C1 segment of cervical spinal cord (tissue), 14 donors: ENCODE measurements around the gene ASS1.
A peak's percentile ranks its signal among the peaks of the same experiment; 100 is the strongest.

ENCODE experiments used
- DNase-seq, 14 donors: peaks; one replicate each; lab custom pipeline; 2025; lab: John Stamatoyannopoulos, UW

Gene ASS1

DNA sequence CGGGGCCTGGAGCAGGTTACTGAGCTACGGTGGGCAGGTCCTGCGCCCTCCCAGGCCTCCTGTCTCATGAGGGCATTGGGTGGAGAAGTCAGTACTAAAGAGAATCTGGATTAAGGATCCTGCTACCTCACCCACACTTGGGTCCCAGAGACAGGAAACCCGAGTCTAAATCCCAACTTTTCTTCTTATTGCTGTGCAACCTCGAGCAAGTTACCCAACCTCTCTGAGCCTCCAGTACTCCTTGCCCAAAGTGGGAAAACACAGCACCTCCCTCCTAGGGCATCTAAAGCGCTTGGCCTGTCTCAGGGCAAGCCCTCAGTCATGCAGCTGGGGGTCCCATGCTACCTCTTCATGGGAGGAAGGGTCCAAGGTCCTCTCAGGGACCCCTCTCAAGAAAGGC, 28.2 kb downstream of the ASS1 start:
- DNase-seq, result no peak

DNA sequence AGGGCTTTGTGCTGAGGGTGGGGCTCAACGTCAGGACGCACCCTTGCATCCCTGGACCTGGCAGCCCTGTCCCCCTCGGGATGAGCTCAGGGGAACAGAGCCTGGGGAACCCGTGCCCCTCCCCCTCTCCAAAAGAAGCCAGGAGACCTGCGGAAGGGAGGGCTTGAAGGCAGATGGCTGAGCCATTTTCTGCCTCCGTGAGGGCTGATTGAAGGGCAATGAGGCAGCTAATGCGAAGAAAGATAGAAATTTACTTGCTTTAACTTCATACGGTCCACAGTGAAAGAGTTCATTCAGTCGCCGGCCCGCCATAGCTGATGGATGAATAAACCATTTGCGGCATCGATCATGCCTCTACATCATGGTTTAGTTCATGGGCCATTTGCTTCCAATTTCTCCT, 28.8 kb downstream of the ASS1 start:
- no peak for DNase-seq

DNA sequence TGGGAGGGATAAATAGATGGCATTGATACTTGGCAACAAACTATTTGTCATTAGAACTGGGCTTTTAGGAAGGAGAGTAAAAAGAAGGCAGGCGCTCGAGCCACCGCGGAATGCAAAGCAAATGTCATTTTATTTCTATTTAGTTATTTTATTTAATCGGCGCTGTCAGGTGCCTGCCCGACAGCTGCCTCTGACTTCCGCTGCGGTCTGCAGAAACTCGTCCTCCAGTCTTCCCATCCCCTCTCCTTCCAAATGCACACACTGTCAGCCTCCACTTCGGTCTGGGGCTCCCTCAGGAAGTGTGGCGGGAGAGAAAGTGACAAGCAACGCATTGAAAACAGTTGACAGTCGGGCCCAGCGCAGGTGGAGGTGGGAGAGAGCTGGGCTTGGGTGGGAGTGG, 29.3 kb downstream of the ASS1 start:
- DNase-seq, result no peak

DNA sequence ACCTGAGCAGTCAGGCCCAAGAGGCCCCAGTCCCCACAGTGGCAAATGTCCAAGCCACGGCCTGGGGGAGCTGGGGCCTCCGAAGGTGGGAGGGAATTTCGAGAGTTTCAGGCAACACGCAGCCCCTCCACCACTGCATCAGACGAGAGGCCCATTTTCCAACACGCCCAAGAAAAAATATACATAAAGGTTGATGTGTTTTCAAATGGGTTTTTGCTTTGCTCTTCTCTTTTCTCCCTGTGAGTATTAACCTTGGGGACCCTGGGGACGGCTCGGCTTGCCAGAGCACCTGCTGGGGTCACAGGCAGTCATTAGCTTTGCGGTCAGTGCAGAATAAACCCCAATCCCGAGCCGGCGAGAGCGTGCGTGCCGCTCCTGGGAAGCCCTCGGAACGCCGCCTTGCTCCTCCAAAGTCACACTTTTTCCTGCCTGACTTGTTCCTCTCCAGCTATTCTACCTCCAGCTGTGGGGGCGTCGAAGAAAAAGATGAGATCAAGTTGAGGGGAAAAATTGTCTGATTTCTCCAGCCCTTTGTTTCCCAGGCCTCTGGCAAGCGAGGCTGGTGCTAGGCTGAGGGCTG, 31.5 kb downstream of the ASS1 start:
- no peak for DNase-seq

DNA sequence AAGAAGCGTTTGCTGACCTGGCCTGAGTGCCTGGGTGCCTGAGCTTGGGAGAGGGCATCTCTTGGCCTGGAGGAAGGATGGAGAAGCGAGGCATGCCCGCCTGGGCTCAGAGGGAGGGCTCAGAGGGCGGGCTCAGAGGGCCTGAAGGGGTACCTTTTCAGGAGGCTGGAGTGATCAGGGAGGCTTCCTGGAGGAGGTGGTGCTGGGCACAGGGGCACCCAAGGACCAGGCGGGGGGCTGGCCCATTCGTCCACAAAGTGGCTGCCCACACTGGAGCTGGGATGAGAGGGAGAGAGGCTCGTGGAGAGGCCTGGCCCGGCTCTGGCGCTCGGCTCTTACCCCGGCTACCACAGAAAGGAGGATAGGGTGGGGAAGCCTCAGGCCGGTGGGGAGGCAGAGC, 32.8 kb downstream of the ASS1 start:
- no peak for DNase-seq

DNA sequence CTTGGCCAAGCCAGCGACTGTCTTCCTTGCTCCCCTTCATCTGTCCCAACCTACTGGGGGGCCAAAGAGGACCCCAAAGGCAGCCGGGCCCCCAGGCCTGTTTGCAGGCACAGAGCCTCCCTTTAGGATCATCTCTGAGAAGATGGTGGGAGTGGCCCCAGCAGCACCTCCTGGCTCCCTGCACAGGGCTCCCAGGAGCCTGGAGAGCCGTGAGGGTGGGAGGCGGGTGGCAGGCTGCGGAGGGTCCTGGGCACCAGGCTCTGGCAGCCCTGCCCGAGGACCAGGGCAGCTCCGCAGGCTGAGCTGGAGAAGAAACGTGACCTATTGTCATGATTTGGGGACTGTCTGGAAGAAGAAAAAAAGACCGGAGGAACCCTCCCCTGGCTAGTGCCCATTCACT, 33.4 kb downstream of the ASS1 start:
- no peak for DNase-seq

DNA sequence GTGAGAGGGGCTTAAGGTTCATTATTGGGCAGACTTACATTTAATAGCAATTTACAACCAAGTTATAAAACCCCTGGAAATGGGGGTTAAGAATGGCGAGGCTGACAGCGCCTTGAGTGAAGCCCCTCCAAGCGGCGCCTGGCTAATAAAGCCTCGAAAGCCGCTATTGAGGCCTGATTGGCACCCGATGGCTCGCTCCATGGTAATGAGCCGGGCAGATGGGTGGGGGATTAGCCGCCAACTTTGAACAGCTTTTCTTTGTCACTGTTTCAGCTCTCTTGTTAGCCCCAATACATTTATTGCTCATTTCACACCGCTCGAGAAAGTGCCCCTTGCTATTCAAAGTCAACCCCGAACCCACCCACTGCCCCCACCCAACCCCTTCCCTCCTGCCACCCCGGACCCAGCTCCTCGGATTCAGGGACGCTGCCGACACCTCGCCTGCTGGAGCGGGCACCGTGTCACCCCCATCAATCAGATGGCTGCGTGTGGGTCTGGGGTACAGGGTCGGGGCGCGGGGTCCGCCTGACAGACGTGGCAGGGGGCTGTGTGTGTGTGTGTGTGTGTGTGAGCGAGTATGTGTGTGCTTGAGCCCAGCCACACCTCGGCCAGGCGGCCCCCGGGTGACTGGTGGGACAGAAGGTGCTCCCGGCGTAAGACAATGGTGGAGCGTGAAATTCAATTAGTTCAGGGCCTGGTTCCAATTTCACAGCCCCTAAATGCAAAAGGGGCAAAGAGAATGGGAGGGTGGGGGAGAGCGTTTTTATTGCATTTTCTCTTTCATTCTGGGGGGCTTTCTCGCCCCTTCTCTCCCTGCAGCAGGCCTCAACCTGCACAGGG, 34.2 kb downstream of the ASS1 start:
- no peak for DNase-seq

DNA sequence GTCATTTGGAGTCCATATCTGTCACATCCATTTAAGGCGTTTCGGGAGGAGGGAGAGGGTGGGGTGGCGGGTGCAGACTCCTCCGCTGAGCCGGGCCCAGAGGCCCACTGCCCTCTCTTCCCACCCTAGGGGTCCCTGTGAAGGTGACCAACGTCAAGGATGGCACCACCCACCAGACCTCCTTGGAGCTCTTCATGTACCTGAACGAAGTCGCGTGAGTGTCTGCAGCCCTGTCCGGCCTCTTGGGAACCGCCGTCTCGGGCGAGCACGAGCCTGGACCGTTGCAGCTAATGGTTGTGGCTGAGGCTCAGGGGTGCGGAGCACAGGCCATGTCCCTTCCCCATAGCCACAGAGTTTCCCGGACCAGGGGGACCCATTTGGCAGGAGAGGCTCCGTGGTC, 34.8 kb downstream of the ASS1 start:
- no peak for DNase-seq

DNA sequence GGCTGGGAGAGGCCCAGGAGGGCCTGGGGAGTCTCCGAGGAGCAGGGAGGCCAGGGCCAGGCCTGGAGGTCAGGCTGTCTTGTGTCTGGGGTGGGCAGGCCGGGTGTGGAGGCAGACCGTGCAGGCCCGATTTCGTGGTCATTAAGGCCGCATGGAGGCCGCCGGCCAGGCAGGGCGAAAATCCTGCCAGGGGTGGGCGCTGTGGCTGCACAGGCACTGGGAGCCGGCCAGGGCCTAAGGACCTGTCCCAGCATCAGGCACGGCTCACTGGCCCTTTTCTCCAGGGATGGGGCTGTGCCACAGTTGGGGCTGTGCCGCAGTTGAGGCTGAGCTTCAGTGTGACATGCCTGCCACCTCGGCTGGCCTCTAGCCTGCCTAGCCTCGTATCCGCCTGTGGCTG, 35.9 kb downstream of the ASS1 start:
- peak in 5 of 14 donors; percentile 11 to 62 (median 19) for DNase-seq

DNA sequence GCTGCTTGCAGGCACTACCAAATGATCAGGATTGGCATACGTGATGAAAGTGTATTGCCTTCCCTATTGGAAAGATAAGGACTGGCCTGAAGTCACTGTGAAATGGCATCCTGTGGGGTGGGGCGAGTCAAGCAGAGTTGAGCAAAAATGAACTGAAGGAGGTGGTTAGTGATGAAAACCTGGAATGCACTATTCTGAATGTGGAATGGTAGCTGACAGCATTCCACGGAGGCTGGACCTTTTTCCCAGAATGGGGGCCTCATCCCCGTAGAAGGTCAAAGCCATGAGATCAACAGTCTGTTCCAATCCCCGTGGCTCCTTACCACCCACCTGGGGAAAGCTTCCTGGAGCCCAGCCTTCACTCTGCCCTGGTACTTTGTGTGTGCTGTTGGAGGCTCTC, 37.7 kb downstream of the ASS1 start:
- no peak for DNase-seq

DNA sequence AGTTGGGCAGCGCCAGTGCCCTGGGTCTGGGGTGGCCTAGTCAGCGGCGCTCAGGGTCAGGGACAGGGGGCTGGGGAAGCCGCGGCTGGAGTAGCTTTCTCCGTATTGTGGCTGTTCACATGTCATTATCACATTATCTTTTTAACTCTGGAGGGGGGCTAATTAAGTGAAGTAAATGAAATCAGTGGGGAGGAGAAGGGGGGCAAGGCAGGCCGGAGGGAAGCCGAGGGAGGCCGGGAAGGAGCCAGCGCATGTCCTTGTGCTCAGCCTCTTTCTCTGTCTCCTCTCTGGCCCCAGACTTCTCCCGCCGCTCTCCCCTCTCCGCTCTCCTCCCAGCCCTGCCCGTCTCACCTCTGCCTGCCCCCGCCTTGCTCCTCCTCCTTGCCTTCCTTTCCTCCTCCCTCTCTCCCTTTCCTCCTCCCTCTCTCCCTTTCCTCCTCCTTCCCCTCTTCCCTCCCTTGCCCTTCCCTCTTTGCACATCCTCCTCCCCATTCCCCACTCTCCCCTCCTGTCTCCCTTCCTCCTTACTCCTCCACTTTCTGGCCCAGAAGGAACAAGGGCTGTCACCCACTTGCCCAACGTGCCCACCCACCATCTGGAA, 38.7 kb downstream of the ASS1 start:
- no peak for DNase-seq

DNA sequence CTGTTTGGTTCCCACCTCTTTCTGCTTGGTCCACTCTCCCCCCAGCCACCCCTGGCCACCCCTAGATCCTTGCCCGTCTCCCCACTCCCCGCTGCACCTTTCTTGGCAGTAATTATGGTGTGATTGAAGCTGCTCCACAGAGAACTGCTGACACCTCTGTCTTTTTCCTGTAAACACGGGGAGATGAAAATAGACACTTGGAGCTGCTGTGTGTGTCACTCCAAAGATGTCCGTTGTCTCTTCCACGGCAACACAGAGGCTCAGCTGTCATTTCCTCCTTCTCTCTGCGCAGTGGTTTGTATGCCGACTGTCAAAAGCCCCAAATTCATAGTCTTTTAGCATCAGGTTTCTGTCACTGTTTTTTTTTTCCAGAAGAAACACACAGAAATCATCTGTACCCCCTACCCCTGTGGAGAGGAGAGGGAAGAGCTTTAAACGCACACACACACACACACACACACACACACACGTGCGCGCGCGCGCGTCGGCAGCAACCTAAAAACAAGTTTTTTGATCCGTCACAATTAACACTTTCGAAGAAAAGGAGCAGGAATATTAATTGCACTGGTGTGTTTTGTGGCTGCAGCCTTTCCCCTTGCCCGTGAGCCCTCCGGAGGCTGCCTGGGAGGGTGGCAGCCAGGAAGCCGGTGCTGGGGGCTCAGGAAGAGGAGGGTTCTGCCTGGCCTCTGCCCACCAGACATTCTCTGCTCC, 39.8 kb downstream of the ASS1 start:
- no peak for DNase-seq

DNA sequence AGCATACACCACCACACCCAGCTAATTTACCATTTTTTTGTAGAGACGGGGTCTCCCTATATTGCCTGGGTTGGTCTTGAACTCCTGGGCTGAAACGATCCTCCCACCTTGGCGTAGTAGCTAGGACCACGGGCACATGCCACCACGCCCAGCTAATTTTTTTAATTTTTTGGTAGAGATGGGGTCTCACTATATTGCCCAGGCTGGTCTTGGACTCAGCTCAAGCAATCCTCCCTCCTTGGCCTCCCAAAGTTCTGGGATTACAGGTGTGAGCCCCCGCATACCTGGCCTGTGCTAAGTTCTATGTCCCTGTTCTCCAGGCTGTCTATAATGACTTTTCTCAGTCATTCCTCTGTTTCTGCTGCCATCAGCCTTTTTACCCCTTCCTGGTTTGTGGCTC, 41.3 kb downstream of the ASS1 start:
- DNase-seq, result no peak

DNA sequence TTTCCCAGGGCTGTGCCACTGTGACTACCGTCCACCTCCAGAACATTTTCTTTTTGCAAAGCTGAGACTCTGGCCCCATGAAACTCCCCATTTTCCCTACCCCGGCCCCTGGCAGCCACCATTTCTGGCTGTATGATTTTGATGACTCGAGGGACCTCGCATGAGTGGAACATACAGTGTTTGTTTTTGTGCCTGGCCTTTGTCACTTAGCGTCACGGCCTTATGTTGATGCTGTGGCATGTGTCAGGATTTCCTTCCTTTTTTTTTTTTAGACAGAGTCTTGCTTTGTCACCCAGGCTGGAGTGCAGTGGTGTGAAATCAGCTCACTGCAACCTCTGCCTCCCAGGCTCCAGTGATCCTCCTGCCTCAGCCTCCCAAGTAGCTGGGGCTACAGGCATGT, 42.7 kb downstream of the ASS1 start:
- DNase-seq, result no peak

DNA sequence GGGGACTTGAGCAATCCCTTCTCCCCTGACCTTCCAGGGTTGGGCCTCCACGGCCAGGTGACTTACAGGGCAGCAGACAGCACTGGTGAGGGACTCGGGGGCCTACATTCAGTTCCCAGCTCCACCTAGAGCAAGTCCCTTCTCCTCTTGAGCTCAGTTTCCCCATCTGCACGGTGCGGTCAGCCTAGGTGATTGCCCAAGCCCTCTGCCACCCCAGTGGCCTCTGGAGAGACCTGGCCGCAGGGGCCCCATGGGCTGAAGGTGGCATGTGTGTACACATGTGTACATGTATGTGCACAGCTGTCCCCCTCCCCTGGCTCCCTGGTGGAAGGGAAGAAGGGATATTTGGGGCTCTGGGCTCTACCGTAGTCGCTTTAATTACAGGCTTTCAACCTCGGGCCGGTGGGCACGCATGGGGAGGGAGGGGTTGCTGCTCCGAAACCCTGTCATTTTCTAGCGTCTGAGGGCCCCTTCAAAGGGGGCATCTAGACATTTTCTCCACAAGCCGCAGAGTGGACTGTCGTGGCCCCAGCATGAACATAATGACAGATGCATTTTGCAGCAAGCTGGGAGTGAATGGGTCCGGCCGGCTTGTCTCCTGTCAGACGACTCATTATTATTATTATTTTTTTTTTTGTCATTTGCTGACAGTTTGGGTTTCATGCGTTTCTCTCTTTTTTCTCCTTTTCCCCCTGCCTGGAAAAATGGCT, 44.0 kb downstream of the ASS1 start:
- DNase-seq, result no peak

DNA sequence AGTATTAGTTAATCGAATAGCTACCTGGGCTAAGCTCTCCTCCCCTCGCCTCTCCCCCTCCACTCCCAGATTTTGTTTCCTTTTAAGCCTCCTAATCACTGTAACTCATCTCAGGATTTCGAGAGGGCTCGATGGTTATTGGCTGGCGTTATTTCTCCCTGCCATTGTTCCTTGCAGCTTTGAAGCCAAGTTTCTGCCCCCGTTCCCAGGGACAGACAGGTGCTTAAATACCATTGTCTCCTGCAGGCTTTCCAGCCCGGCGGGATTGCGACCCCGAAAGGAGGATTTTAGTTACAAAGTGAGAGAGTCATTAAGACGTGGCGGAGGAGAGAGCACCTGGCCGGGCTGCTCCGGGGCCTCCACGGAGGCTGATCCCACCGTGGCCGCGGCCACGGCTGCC, 46.2 kb downstream of the ASS1 start:
- DNase-seq, result no peak

DNA sequence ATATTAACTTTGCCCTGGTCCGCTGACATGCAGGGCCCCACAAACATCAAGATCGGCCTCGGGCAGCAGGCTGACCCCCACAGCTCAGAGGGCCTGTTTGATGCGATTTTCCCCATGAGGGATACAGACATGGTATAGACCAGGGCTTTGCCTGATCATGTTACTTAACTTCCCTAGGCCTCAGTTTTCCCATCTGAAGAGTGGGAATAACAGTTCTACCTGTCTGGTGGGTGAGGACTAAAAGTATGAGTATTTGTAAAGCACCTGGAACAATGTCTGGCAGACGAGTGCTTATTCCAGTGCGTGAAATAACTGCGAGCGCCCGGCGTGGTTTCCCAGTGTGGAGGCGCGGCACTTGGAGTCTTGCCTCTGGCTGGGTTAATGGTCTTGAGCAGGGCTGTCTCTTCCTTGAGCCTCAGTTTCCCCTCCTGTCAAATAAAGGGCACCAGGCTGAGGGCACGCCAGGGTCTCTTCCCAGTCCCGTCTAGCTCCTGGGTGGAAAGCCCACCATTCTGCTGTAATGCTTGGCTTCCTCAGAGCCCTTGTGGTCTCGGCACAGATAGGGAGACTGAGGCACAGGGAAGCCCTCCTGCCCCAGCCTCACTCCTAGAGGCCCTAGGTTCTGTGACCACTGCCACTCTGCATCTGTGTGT, 47.2 kb downstream of the ASS1 start:
- DNase-seq, result no peak

DNA sequence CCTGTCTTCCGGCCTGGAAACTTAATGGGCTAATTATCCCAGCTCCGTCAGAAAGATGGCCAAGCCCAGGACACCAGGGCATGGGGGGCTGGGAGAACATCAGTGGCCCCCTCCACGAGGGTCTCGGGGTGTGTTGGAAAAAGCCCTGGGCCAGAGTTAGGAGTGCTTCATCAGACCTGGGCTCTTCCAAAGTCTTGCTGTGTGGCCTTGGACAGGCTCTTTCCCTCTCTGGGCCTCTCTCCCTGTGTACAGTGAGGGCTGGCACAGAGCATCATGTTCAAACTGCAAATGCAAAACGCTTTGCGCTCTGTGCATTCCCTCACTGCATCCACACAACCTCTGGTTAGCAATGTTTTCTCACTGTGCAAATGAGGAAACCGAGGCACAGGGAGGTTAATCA, 48.3 kb downstream of the ASS1 start:
- DNase-seq, result no peak

DNA sequence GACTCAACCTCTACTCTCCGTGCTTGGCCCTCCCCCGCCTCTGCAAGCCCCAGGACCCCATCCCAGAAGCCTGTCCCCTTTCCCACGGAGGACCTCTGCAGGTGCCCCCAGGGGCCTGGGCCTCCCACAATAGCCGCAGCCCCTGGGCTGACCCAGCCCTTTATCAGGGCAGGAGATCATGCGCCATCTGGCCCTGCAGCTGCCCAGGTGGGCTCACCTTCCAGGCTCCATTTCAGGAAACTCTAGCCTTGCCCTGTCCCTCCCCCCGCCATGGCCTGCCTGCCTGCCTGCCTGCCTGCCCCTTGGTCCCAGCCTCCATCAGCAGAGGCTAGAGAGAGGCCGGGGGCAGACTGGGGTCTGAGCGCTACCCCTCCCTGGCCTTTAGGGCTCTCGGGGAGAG, 48.7 kb downstream of the ASS1 start:
- DNase-seq, result no peak

DNA sequence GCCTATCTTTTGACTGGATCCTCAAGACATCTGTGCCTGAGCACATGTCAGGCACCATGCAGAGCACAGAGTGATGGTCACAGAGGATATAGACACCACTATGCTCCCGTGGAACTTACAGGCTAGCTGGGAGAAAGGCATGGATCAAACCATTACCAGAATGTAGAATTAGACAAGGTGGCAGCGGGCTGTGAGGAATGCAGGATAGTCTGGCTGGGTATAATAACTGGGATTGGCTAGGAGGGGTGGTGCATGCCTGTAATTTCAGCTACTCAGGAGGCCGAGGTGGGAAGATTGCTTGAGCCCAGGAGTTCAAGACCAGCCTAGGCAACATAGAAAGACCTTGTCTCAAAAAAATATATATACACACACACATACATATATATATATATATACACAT, 50.3 kb downstream of the ASS1 start:
- DNase-seq, result no peak

DNA sequence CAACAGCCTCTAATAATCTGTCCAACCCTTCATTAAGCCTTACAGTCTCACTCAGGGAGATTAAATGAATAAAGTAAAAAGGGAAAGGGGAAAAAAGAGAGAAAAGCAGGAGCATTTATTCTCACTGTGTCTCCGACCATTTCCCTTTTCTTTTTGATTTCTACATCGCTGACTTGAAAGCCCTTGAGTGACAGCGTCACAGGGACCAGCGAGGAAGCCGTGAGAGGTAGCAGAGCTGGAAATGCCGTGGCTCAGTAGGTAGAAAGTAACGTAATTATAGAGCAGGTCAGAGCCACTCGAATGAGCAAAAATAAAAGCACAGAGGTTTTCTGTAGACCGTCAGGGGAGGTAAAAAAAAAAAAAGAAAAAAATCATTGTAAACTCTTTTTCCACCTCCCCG, 52.4 kb downstream of the ASS1 start:
- no peak for DNase-seq
